Neural progenitor cell (in vitro differentiated cells): ENCODE results near the gene FBXL14. TPM values are rescaled to one million over a fixed set of nuclear protein-coding genes. Genes with fewer than 3 reads are reported as not detected.

ENCODE experiments used
- DNase-seq: peaks from one replicate; pipeline ENCODE4 v3.0.0-alpha.2; 2016; ENCODE audit warnings: low spot score
- H2AFZ ChIP-seq: fragments of 200-600 bp; sonication (generic); replicated peaks from 2 replicates; pipeline ENCODE4 v1.6.1; 2016; ENCODE audit warnings: antibody characterized with exemption
- H3F3A ChIP-seq: fragments of 200-600 bp; sonication (generic); 2 replicates; pipeline ENCODE4 v1.6.1; 2016; ENCODE audit warnings: antibody characterized with exemption, low read depth
- H3K27ac ChIP-seq: fragments of 200-600 bp; sonication (generic); 2 replicates; pipeline ENCODE4 v1.5.1; 2016; ENCODE audit warnings: mild to moderate bottlenecking
- H3K27me3 ChIP-seq: fragments of 200-600 bp; sonication (generic); 2 replicates; pipeline ENCODE4 v1.6.1; 2016; ENCODE audit warnings: mild to moderate bottlenecking, moderate library complexity
- H3K36me3 ChIP-seq: fragments of 200-600 bp; sonication (generic); 2 replicates; pipeline ENCODE4 v1.5.1; 2016
- H3K4me1 ChIP-seq: fragments of 200-600 bp; sonication (generic); 2 replicates; pipeline ENCODE4 v1.6.1; 2016; ENCODE audit warnings: mixed run types
- H3K4me2 ChIP-seq: fragments of 200-600 bp; sonication (generic); 2 replicates; pipeline ENCODE4 v1.6.1; 2016
- H3K4me3 ChIP-seq: fragments of 200-600 bp; sonication (generic); 2 replicates; pipeline ENCODE4 v1.5.1; 2016
- H3K79me2 ChIP-seq: fragments of 200-600 bp; sonication (generic); 2 replicates; pipeline ENCODE4 v1.6.1; 2016; ENCODE audit warnings: low read depth
- H3K9ac ChIP-seq: fragments of 200-600 bp; sonication (generic); 2 replicates; pipeline ENCODE4 v1.6.1; 2016
- H3K9me3 ChIP-seq: fragments of 200-600 bp; sonication (generic); 2 replicates; pipeline ENCODE4 v1.5.1; 2016; ENCODE audit warnings: low read depth
- H4K20me1 ChIP-seq: fragments of 200-600 bp; sonication (generic); 2 replicates; pipeline ENCODE4 v1.6.1; 2016; ENCODE audit warnings: low read depth
- H3K27ac Mint-ChIP-seq: 3 replicates; pipeline ENCODE4 v1.8.0; 2021; ENCODE audit warnings: mixed read lengths
- H3K27me3 Mint-ChIP-seq: 2 replicates; pipeline ENCODE4 v1.8.0; 2022; ENCODE audit warnings: low read depth, mild to moderate bottlenecking, inconsistent platforms, moderate library complexity, mixed read lengths; ENCODE audit not compliant: insufficient read depth
- H3K36me3 Mint-ChIP-seq: 3 replicates; pipeline ENCODE4 v1.8.0; 2021; ENCODE audit warnings: mixed read lengths
- H3K4me1 Mint-ChIP-seq: 3 replicates; pipeline ENCODE4 v1.8.0; 2021; ENCODE audit warnings: mixed read lengths
- H3K4me3 Mint-ChIP-seq: 3 replicates; pipeline ENCODE4 v1.8.0; 2021; ENCODE audit warnings: mild to moderate bottlenecking, moderate library complexity, mixed read lengths
- H3K9me3 Mint-ChIP-seq: 3 replicates; pipeline ENCODE4 v1.8.0; 2020; ENCODE audit warnings: mixed read lengths
- EZH2 ChIP-seq: fragments of 200-600 bp; sonication (generic); IDR thresholded peaks from 2 replicates; pipeline ENCODE4 v1.6.1; 2017; ENCODE audit warnings: antibody characterized with exemption, mild to moderate bottlenecking, moderate library complexity
- EZH2phosphoT487 ChIP-seq: fragments of 200-600 bp; sonication (generic); IDR thresholded peaks from 2 replicates; pipeline ENCODE4 v1.6.1; 2017; ENCODE audit warnings: antibody characterized with exemption
- total RNA-seq: library from RNA; depleted of rRNA; stranded (reverse); fragments of >200 nt; gene quantifications from 2 replicates; pipeline ENCODE4 v1.2.3, GENCODE V29; 2015; ENCODE audit warnings: low replicate concordance
- TF ChIP-seq, protein P1 (sequence below): fragments of 200-600 bp; sonication (generic); IDR thresholded peaks from 2 replicates; pipeline ENCODE4 v1.5.1; 2017; ENCODE audit warnings: antibody characterized with exemption, mild to moderate bottlenecking

The FBXL14 gene
- total RNA-seq, 1 donor from 2014 or later: 27.3 TPM

DNA sequence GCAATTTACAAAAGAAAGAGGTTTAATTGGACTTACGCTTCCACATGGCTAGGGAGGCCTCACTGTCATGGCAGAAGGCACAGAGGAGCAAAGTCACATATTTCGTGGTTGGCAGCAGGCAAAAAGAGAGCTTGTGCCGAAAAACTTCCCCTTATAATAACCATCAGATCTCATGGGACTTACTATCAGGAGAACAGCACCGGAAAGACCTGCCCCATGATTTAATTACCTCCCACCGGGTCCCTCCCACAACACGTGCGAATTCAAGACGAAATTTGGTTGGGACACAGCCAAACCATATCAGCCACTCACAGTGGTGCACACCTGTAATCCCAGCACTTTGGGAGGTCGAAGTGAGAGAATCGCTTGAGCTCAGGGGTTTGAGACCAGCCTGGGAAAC lies 68.5 kb downstream of the FBXL14 start:
- Histone ChIP-seq H4K20me1 (no peaks in the 10 kb centered on the region), H3K27me3 (peaks cover 47% of the 10 kb centered on the region), H3K4me1 (peaks cover 23% of the 10 kb centered on the region), H3K79me2 (peaks cover 16% of the 10 kb centered on the region), H3K4me3 (no peak overlapping the region), H3F3A (peaks cover 20% of the 10 kb centered on the region), H3K9me3 (no peaks in the 10 kb centered on the region), H3K36me3 (no peaks in the 10 kb centered on the region), H3K4me2 (no peak overlapping the region), H3K27ac (no peak overlapping the region), H2AFZ (no peak overlapping the region), H3K9ac (no peak overlapping the region)
- peaks cover 18% of the 10 kb centered on the region for H3K27me3 Mint-ChIP-seq
- TF ChIP-seq, protein P1, sequence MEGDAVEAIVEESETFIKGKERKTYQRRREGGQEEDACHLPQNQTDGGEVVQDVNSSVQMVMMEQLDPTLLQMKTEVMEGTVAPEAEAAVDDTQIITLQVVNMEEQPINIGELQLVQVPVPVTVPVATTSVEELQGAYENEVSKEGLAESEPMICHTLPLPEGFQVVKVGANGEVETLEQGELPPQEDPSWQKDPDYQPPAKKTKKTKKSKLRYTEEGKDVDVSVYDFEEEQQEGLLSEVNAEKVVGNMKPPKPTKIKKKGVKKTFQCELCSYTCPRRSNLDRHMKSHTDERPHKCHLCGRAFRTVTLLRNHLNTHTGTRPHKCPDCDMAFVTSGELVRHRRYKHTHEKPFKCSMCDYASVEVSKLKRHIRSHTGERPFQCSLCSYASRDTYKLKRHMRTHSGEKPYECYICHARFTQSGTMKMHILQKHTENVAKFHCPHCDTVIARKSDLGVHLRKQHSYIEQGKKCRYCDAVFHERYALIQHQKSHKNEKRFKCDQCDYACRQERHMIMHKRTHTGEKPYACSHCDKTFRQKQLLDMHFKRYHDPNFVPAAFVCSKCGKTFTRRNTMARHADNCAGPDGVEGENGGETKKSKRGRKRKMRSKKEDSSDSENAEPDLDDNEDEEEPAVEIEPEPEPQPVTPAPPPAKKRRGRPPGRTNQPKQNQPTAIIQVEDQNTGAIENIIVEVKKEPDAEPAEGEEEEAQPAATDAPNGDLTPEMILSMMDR: no peak
- TF ChIP-seq EZH2 (no peak), EZH2phosphoT487 (no peak)
- no peaks in the 10 kb centered on the region for H3K9me3 Mint-ChIP-seq
- no peak overlapping the region for H3K27ac Mint-ChIP-seq
- no peak for DNase-seq
- peaks cover 27% of the 10 kb centered on the region for H3K4me1 Mint-ChIP-seq
- no peak overlapping the region for H3K4me3 Mint-ChIP-seq
- peaks cover 4% of the 10 kb centered on the region for H3K36me3 Mint-ChIP-seq

DNA sequence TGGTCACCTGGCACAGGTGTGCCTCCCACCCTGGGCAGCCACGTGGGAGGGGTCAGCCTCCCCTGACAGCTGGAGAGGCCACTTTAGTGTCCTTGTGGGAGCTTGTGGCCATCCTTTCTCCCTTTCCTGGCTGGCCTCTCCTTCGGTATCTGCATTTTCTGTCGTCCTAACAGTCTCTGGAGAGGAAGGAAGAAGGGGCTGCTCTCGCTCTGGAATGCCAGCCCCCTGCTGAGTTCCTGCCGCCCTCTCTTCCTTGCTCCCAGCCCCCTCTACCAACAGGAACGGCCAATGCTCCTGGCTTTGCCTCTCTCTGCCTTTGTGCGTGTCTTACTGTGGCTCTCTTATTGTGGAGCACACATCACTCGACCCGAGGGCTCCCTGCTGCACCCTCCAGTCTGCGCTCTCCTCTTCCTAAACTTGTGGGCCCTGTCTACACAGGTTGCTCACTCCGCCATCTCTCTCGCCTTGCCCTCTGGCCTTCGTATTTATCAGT lies 70.8 kb downstream of the FBXL14 start:
- H3K9me3 Mint-ChIP-seq: no peaks in the 10 kb centered on the region
- no peaks in the 10 kb centered on the region for H3K79me2 ChIP-seq
- peaks cover 9% of the 10 kb centered on the region for H3K27me3 Mint-ChIP-seq
- H3K9me3 ChIP-seq: no peaks in the 10 kb centered on the region
- no peak overlapping the region for H3K9ac ChIP-seq
- TF ChIP-seq EZH2 (no peak), EZH2phosphoT487 (no peak)
- TF ChIP-seq, protein P1: no peak
- H2AFZ ChIP-seq: no peak overlapping the region
- peaks cover 29% of the 10 kb centered on the region for H3K4me1 Mint-ChIP-seq
- peaks cover under 1% of the 10 kb centered on the region for H3K36me3 Mint-ChIP-seq
- H3K4me3 ChIP-seq: no peak overlapping the region
- H4K20me1 ChIP-seq: no peaks in the 10 kb centered on the region
- peak overlapping the region; percentile 23 for H3K4me3 Mint-ChIP-seq
- no peaks in the 10 kb centered on the region for H3K36me3 ChIP-seq
- peak; percentile 74 for DNase-seq
- peaks cover 23% of the 10 kb centered on the region for H3K4me1 ChIP-seq
- H3K27me3 ChIP-seq: peaks cover 32% of the 10 kb centered on the region
- no peak overlapping the region for H3K27ac ChIP-seq
- peak overlapping the region; percentile 59 for H3K4me2 ChIP-seq
- peaks cover 15% of the 10 kb centered on the region for H3F3A ChIP-seq
- peak overlapping the region; percentile 2 for H3K27ac Mint-ChIP-seq

DNA sequence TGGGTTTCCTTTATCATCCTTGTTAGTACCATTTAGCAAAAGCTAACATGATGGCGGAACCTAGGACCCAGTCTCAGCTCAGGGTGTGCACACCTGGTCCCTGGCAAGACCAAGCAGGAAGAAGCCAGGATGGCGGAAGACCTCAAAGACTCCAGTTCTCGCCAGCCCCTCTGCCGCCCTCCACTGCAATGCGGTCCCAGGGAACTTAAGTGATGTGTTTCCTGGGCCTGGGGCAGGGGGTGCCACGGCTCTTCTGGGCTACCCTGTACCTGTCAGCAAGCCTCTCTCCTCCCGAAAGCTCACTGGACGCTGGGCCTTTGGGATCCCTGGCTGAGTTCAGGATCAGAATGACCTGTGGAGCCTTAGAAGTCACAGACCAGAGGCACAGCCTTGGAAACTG lies 71.3 kb downstream of the FBXL14 start:
- H3K4me3 Mint-ChIP-seq: no peak overlapping the region
- H3K79me2 ChIP-seq: no peaks in the 10 kb centered on the region
- H3K9ac ChIP-seq: no peak overlapping the region
- H3K27ac Mint-ChIP-seq: no peak overlapping the region
- H4K20me1 ChIP-seq: no peaks in the 10 kb centered on the region
- peaks cover 12% of the 10 kb centered on the region for H3K27me3 Mint-ChIP-seq
- no peak overlapping the region for H2AFZ ChIP-seq
- no peaks in the 10 kb centered on the region for H3K9me3 Mint-ChIP-seq
- TF ChIP-seq EZH2: no peak
- no peak for TF ChIP-seq EZH2phosphoT487
- TF ChIP-seq, protein P1: no peak
- H3K27me3 ChIP-seq: peaks cover 26% of the 10 kb centered on the region
- H3K4me1 Mint-ChIP-seq: peaks cover 30% of the 10 kb centered on the region
- H3K4me1 ChIP-seq: peaks cover 28% of the 10 kb centered on the region
- no peak overlapping the region for H3K4me3 ChIP-seq
- peak overlapping the region; percentile 59 for H3K4me2 ChIP-seq
- H3K36me3 Mint-ChIP-seq: no peaks in the 10 kb centered on the region
- H3F3A ChIP-seq: peaks cover 15% of the 10 kb centered on the region
- no peak overlapping the region for H3K27ac ChIP-seq
- no peaks in the 10 kb centered on the region for H3K9me3 ChIP-seq
- no peak for DNase-seq
- no peaks in the 10 kb centered on the region for H3K36me3 ChIP-seq
